GM12878 (cell line): ENCODE data around the gene CTPS1.

Experiments used
- JUND ChIP-seq: IDR thresholded peaks from 2 replicates; pipeline ENCODE4 v1.6.1; 2012; ENCODE audit warnings: low read depth, mild to moderate bottlenecking, low read length, improper control_type of control experiment, moderate library complexity
- NFIC ChIP-seq: IDR thresholded peaks from 2 replicates; pipeline ENCODE4 v1.6.1; 2012; ENCODE audit warnings: low read depth, mild to moderate bottlenecking, inconsistent platforms, low read length, moderate library complexity

GRCh38 chr1:40986956-40987355 lies 7.5 kb downstream of the CTPS1 start:
- TF ChIP-seq JUND (no peak), NFIC (no peak)
